Kidney epithelial cell (primary cell): ENCODE data around the gene FKBP8. TPM values are rescaled to one million over a fixed set of nuclear protein-coding genes. Genes with fewer than 3 reads are reported as not detected.

Source experiments
- DNase-seq: peaks from one replicate; pipeline ENCODE4 v3.0.0-alpha.2; 2010; ENCODE audit warnings: low read depth
- H3K27me3 ChIP-seq: 2 replicates; pipeline ENCODE4 v1.6.0; 2011; ENCODE audit warnings: low read length; ENCODE audit not compliant: control insufficient read depth, insufficient read depth
- H3K36me3 ChIP-seq: 2 replicates; pipeline ENCODE4 v1.5.1; 2011; ENCODE audit warnings: low read length; ENCODE audit not compliant: control insufficient read depth, insufficient read depth
- H3K4me3 ChIP-seq: 2 replicates; pipeline ENCODE4 v1.5.1; 2011; ENCODE audit warnings: low read depth, mild to moderate bottlenecking, control low read depth, low read length
- total RNA-seq: library from RNA; depleted of rRNA; stranded (reverse); fragments of >200 nt; gene quantifications from 2 replicates; pipeline ENCODE4 v1.2.3, GENCODE V29; 2015
- TF ChIP-seq, protein P1 (sequence below): IDR thresholded peaks from 2 replicates; pipeline ENCODE4 v1.5.1; 2011; ENCODE audit warnings: mild to moderate bottlenecking, moderate library complexity, low read length, control low read depth, inconsistent platforms; ENCODE audit not compliant: insufficient read depth, poor library complexity, severe bottlenecking

FKBP8 gene
- total RNA-seq, 1 donor from 2014 or later: 253 TPM

DNA sequence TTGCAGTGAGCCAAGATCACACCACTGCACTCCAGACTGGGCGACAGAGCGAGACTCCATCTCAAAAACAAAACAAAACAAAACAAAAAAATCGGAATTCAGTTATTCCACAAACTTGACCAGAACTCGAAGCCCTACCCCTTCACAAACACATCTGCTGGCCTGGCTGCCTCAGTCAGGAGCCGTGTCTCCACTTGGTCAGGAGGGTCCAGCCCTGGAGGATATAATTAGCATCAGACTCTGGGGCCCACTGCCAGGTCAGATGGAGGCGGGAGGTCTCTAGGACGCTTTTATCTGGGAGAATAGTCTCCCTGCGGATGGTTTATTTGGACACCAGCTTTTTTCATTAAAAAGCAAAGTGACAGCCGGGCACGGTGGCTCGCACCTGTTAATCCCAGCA, 29.5 kb downstream of the FKBP8 start:
- TF ChIP-seq, protein P1, sequence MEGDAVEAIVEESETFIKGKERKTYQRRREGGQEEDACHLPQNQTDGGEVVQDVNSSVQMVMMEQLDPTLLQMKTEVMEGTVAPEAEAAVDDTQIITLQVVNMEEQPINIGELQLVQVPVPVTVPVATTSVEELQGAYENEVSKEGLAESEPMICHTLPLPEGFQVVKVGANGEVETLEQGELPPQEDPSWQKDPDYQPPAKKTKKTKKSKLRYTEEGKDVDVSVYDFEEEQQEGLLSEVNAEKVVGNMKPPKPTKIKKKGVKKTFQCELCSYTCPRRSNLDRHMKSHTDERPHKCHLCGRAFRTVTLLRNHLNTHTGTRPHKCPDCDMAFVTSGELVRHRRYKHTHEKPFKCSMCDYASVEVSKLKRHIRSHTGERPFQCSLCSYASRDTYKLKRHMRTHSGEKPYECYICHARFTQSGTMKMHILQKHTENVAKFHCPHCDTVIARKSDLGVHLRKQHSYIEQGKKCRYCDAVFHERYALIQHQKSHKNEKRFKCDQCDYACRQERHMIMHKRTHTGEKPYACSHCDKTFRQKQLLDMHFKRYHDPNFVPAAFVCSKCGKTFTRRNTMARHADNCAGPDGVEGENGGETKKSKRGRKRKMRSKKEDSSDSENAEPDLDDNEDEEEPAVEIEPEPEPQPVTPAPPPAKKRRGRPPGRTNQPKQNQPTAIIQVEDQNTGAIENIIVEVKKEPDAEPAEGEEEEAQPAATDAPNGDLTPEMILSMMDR: no peak
- no peaks in the 10 kb centered on the region for H3K27me3 ChIP-seq
- H3K4me3 ChIP-seq: no peak overlapping the region
- no peaks in the 10 kb centered on the region for H3K36me3 ChIP-seq
- no peak for DNase-seq

DNA sequence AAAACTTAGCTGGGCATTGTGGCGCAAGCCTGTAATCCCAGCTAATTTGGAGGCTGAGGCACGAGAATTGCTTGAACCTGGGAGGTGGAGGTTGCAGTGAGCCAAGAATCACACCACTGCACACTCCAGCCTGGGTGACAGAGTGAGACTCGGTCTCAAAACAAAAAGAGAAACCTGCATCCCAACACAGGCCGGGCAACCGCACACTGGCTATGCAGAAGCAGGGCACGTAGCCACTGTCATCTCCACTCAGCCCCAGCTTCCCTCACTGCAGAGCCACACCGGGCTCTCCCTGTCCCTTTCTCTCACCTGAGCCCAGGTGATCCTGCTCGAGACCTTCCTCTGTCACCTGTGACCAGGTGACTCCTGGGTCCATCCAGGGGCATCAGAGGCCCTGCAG, 33.2 kb downstream of the FKBP8 start:
- Histone ChIP-seq H3K36me3 (no peaks in the 10 kb centered on the region), H3K4me3 (no peak overlapping the region), H3K27me3 (no peaks in the 10 kb centered on the region)
- no peak for DNase-seq
- TF ChIP-seq, protein P1: no peak

DNA sequence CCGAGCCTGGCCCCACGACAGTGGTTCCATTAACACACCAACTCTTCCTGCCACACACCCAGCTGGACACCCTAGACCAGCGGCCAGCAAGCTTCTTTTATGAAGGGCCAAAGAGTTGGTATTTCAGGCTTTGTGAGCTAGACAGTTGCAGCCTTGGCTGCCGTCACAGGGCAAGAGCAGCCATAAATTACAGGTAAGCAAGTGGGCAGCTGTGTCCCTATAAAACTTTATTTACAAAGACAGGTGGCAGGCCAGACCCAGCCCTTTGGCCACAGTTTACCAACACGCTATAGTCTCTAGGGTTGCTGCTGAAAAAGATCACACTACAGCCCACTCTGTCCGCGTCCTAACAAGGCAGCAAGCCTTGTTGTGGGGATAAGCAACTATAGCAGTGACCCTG, 34.8 kb downstream of the FKBP8 start:
- Histone ChIP-seq H3K27me3 (no peaks in the 10 kb centered on the region), H3K4me3 (no peak overlapping the region), H3K36me3 (no peaks in the 10 kb centered on the region)
- DNase-seq: no peak
- TF ChIP-seq, protein P1: no peak

DNA sequence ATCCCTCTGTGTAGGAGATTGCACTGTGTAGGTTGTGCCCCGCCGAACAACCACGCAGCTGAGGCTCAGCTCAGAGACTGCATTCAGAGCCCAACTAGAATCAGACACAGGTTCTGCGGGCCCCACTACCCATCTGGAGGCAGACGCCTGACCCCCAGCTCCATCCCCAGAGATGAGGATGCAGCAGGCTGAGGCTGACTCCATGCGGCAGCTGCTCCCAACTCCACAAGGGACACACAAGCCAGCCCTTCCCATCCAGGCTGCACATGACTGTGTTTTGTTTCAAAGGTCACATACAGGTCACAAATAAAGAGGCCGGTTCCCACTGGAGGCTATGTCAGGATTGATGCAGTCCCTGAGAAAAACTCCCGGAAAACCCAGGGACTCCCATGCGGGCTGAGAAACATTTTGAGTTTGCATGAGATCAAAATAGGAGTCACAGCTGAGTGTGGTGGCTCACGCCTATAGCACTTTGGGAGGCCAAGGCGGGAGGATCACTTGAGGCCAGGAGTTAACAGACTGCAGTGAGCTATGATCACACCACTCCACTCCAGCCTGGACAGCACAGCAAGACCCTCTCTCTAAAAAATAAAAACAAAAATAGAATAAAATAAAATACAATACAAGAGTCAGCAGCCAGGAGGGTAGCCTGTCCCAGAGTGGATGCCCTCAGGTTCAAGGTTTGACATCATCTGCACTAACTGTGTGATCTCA, 35.5 kb downstream of the FKBP8 start:
- DNase-seq: no peak
- H3K27me3 ChIP-seq: no peaks in the 10 kb centered on the region
- TF ChIP-seq, protein P1: no peak

DNA sequence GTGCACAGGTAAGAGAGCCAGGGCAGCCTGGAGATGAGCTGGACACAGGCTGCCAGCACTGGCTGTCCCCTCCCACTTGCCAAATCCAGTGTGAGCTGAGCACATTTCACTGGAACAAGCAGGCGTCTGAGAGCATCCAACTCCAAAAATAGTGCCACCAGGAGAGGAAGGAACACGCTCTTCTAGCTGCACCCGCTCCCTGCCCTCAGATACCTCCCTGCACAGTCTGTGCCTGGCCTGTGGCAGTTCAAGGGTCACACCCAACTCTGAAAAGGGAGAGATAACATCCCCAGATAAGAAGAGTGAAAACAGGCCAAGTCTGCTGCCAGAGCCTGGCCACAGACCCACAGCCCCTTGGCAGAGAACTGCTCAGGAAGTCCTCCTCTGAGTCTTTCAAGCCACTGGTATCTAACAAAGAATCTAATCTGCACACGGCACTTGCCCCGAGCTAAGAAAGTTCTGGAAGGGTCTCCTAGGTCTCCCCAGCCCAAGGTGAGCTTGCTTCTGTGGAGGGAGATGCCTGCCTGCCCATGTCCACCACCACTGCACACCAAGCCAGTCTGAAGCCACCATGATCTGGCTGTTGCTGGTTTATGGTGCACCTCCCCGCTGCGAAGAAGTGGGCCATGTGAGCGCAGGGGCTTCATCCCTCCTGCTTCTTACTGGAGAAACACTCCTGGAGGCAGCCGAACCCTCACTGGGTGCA, 36.2 kb downstream of the FKBP8 start:
- TF ChIP-seq, protein P1: no peak
- no peaks in the 10 kb centered on the region for H3K36me3 ChIP-seq
- no peak for DNase-seq
- no peak overlapping the region for H3K4me3 ChIP-seq
- no peaks in the 10 kb centered on the region for H3K27me3 ChIP-seq

More for the DNA sequence above, 35.5 kb downstream of the FKBP8 start:
- Histone ChIP-seq H3K4me3 (no peak overlapping the region), H3K36me3 (no peaks in the 10 kb centered on the region)
